ENCODE measurements around the gene CLCN3. TPM values are rescaled to one million over a fixed set of nuclear protein-coding genes. Genes with fewer than 3 reads are reported as not detected.

The CLCN3 gene
- total RNA-seq, 1 donor from 2014 or later: 44.8 TPM

DNA sequence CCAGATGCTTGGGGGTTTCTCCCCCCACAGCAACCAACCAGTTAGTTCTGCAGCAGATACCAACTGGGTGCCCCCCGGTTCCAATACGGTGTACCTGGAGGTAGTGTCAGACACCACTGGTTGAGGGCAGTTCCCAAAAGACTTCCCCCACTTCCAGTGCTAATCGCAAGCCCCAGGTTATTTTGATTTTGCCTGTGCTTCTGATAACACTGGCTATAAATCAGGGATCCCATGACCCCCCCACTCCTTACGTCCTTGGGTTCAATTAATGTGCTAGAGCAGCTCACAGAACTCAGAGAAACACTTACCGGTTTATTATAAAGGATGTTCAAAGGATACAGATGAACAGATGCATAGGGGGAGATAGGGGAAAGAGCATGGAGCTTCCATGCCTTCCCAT is 5.5 kb downstream of the CLCN3 start:
- Mint-ChIP-seq H3K36me3 (peaks cover 9% of the 10 kb centered on the region), H3K27ac (no peak overlapping the region), H3K4me3 (no peak overlapping the region), H3K4me1 (peaks cover 17% of the 10 kb centered on the region), H3K27me3 (ENCODE audit: insufficient read depth, low read depth) (no peaks in the 10 kb centered on the region), H3K9me3 (peaks cover 2% of the 10 kb centered on the region)
- Histone ChIP-seq H4K20me1 (ENCODE audit: low read depth) (peaks cover 30% of the 10 kb centered on the region), H3F3A (ENCODE audit: low read depth) (no peaks in the 10 kb centered on the region), H3K4me2 (no peak overlapping the region), H3K9me3 (ENCODE audit: low read depth) (no peaks in the 10 kb centered on the region), H2AFZ (replicated peaks) (no peak overlapping the region), H3K27ac (no peak overlapping the region), H3K79me2 (ENCODE audit: low read depth) (peaks cover 100% of the 10 kb centered on the region), H3K36me3 (no peaks in the 10 kb centered on the region), H3K9ac (no peak overlapping the region), H3K4me1 (peaks cover 15% of the 10 kb centered on the region), H3K4me3 (no peak overlapping the region), H3K27me3 (no peaks in the 10 kb centered on the region)
- TF ChIP-seq, protein P1, sequence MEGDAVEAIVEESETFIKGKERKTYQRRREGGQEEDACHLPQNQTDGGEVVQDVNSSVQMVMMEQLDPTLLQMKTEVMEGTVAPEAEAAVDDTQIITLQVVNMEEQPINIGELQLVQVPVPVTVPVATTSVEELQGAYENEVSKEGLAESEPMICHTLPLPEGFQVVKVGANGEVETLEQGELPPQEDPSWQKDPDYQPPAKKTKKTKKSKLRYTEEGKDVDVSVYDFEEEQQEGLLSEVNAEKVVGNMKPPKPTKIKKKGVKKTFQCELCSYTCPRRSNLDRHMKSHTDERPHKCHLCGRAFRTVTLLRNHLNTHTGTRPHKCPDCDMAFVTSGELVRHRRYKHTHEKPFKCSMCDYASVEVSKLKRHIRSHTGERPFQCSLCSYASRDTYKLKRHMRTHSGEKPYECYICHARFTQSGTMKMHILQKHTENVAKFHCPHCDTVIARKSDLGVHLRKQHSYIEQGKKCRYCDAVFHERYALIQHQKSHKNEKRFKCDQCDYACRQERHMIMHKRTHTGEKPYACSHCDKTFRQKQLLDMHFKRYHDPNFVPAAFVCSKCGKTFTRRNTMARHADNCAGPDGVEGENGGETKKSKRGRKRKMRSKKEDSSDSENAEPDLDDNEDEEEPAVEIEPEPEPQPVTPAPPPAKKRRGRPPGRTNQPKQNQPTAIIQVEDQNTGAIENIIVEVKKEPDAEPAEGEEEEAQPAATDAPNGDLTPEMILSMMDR (IDR thresholded peaks at IDR 0.05): no peak
- no peak for TF ChIP-seq EZH2phosphoT487 (IDR thresholded peaks at IDR 0.05)
- no peak for TF ChIP-seq EZH2 (IDR thresholded peaks at IDR 0.05)
- no peak for DNase-seq (ENCODE audit: low spot score)

DNA sequence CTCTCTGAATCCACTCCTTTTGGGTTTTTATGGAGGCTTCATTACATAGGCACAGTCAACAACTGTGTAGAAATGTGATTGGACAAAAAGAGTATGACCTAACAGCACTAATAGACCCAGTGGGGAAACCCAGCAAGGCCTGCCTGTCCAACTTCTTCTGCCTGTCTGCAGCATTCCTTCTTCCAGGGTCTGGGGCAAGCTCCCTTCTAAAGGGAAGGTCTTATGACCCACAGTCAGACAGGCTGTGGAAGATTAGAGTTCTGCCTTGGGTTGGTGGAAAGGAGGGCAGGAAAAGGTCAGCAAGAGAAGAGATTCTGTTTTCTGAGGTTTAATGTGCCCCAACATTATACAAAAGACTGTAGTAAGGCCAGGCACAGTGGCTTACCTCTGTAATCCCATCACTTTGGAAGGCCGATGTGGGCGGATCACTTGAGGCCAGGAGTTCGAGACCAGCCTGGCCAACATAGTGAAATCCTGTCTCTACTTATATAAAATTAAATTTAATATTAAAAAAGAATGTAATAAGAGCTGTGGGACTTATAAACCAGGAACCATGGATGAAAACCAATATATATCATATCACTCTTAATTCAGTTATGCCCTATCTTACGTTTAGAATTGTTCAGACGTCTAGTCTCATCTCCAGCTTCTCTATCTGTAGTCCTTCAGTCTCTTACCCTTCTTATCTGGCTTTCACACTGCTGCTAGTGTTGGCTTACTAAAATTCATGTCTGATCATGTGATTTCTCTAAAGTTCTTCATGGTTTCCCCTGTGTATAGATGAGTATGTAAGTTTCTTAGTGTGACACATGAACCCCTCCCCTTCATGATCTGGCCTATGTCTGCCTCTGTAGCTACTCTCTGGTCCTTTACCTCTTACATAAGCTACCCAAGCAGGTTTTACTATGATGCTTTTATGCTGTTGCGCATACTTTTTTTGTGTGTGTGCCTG is 6.2 kb downstream of the CLCN3 start:
- Histone ChIP-seq H4K20me1 (ENCODE audit: low read depth) (peaks cover 30% of the 10 kb centered on the region), H3K36me3 (no peaks in the 10 kb centered on the region), H3K4me3 (no peak overlapping the region), H3K4me2 (no peak overlapping the region), H3K4me1 (peaks cover 12% of the 10 kb centered on the region), H3K27ac (no peak overlapping the region), H2AFZ (replicated peaks) (no peak overlapping the region), H3K9me3 (ENCODE audit: low read depth) (no peaks in the 10 kb centered on the region), H3K9ac (no peak overlapping the region), H3K27me3 (no peaks in the 10 kb centered on the region), H3F3A (ENCODE audit: low read depth) (no peaks in the 10 kb centered on the region), H3K79me2 (ENCODE audit: low read depth) (peaks cover 100% of the 10 kb centered on the region)
- H3K36me3 Mint-ChIP-seq: peaks cover 14% of the 10 kb centered on the region
- no peaks in the 10 kb centered on the region for H3K27me3 Mint-ChIP-seq (ENCODE audit: insufficient read depth, low read depth)
- no peak overlapping the region for H3K4me3 Mint-ChIP-seq
- no peak for TF ChIP-seq EZH2phosphoT487 (IDR thresholded peaks at IDR 0.05)
- no peak for TF ChIP-seq EZH2 (IDR thresholded peaks at IDR 0.05)
- TF ChIP-seq, protein P1 (IDR thresholded peaks at IDR 0.05): no peak
- no peak overlapping the region for H3K27ac Mint-ChIP-seq
- H3K4me1 Mint-ChIP-seq: peaks cover 14% of the 10 kb centered on the region
- H3K9me3 Mint-ChIP-seq: peaks cover 6% of the 10 kb centered on the region
- DNase-seq (ENCODE audit: low spot score): no peak

DNA sequence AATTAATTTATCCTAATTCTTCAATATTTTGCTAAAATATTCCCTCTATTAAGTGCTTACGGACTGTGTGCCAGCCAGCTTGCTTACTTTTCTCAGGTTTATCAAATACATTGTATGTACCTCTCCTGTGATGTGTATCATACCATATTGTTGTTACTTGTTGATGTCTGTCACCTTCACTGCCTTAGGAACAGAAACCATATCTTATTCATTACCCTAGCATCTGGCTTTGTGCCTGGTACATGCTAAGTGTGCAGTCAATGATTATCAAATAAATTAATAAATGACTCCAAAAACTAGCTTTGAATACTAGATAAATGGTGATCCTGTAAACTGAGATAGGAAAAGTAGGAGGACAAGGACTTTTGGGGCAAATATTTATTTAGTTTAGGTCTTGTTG is 6.9 kb downstream of the CLCN3 start:
- Histone ChIP-seq H3K4me3 (no peak overlapping the region), H3K79me2 (ENCODE audit: low read depth) (peaks cover 100% of the 10 kb centered on the region), H3K27me3 (no peaks in the 10 kb centered on the region), H3K27ac (no peak overlapping the region), H4K20me1 (ENCODE audit: low read depth) (peaks cover 30% of the 10 kb centered on the region), H3F3A (ENCODE audit: low read depth) (no peaks in the 10 kb centered on the region), H2AFZ (replicated peaks) (no peak overlapping the region), H3K9ac (no peak overlapping the region), H3K4me2 (no peak overlapping the region), H3K36me3 (no peaks in the 10 kb centered on the region), H3K9me3 (ENCODE audit: low read depth) (no peaks in the 10 kb centered on the region), H3K4me1 (peaks cover 6% of the 10 kb centered on the region)
- TF ChIP-seq EZH2phosphoT487 (IDR thresholded peaks at IDR 0.05) (no peak), EZH2 (IDR thresholded peaks at IDR 0.05) (no peak)
- TF ChIP-seq, protein P1 (IDR thresholded peaks at IDR 0.05): no peak
- Mint-ChIP-seq H3K4me1 (peaks cover 7% of the 10 kb centered on the region), H3K27me3 (ENCODE audit: insufficient read depth, low read depth) (no peaks in the 10 kb centered on the region), H3K4me3 (no peak overlapping the region), H3K9me3 (peaks cover 6% of the 10 kb centered on the region), H3K36me3 (peaks cover 19% of the 10 kb centered on the region), H3K27ac (no peak overlapping the region)
- no peak for DNase-seq (ENCODE audit: low spot score)
